GM23338 (cell line): ENCODE results near the gene MT2A. TPM values are rescaled to one million over a fixed set of nuclear protein-coding genes. Genes with fewer than 3 reads are reported as not detected.

Source experiments
- ATAC-seq: fragments of 200-7000 bp; cut with Tn5 transposase; 3 replicates; pipeline ENCODE4 v1.9.1; 2020
- DNase-seq: peaks from one replicate; pipeline ENCODE4 v3.0.0-alpha.2; 2015; ENCODE audit warnings: low spot score
- H2AFZ ChIP-seq: fragments of 200-600 bp; sonication (generic); 2 replicates; pipeline ENCODE4 v1.8.0; 2016; ENCODE audit warnings: antibody characterized with exemption, mild to moderate bottlenecking, moderate library complexity
- H3F3A ChIP-seq: fragments of 200-600 bp; sonication (generic); replicated peaks from 2 replicates; pipeline ENCODE4 v1.8.0; 2017; ENCODE audit warnings: antibody characterized with exemption, mixed run types, low read depth
- H3K27ac ChIP-seq: fragments of 200-600 bp; sonication (generic); 2 replicates; pipeline ENCODE4 v1.6.1; 2016; ENCODE audit warnings: low read depth
- H3K27me3 ChIP-seq: fragments of 200-600 bp; sonication (generic); 2 replicates; pipeline ENCODE4 v1.8.0; 2016; ENCODE audit warnings: mild to moderate bottlenecking, mixed run types, moderate library complexity; ENCODE audit not compliant: insufficient read depth
- H3K36me3 ChIP-seq: fragments of 200-600 bp; sonication (generic); 2 replicates; pipeline ENCODE4 v1.8.0; 2016; ENCODE audit warnings: mild to moderate bottlenecking; ENCODE audit not compliant: insufficient read depth
- H3K4me1 ChIP-seq: fragments of 200-600 bp; sonication (generic); 2 replicates; pipeline ENCODE4 v1.8.0; 2016; ENCODE audit warnings: mild to moderate bottlenecking, moderate library complexity; ENCODE audit not compliant: insufficient read depth
- H3K4me2 ChIP-seq: fragments of 200-600 bp; sonication (generic); 2 replicates; pipeline ENCODE4 v1.7.1; 2017; ENCODE audit warnings: mixed run types
- H3K4me3 ChIP-seq: fragments of 200-600 bp; sonication (generic); 2 replicates; pipeline ENCODE4 v1.6.1; 2016; ENCODE audit warnings: mixed run types
- H3K79me2 ChIP-seq: fragments of 200-600 bp; sonication (generic); replicated peaks from 2 replicates; pipeline ENCODE4 v1.8.0; 2017; ENCODE audit warnings: mild to moderate bottlenecking; ENCODE audit not compliant: insufficient read depth
- H3K9me2 ChIP-seq: fragments of 200-600 bp; sonication (generic); 2 replicates; pipeline ENCODE4 v1.8.0; 2017; ENCODE audit not compliant: insufficient read depth
- H4K20me1 ChIP-seq: fragments of 200-600 bp; sonication (generic); replicated peaks from 2 replicates; pipeline ENCODE4 v1.8.0; 2017; ENCODE audit warnings: mild to moderate bottlenecking; ENCODE audit not compliant: insufficient read depth
- H3K27ac Mint-ChIP-seq: 2 replicates; pipeline ENCODE4 v1.8.0; 2020; ENCODE audit warnings: inconsistent platforms, mild to moderate bottlenecking, moderate library complexity, mixed read lengths
- H3K27me3 Mint-ChIP-seq: 3 replicates; pipeline ENCODE4 v1.8.0; 2022; ENCODE audit warnings: low read depth, mild to moderate bottlenecking, moderate library complexity, mixed read lengths, inconsistent platforms; ENCODE audit not compliant: insufficient read depth, poor library complexity
- H3K36me3 Mint-ChIP-seq: 3 replicates; pipeline ENCODE4 v1.8.0; 2021; ENCODE audit warnings: low read depth, mild to moderate bottlenecking, inconsistent platforms, moderate library complexity, mixed read lengths
- H3K4me1 Mint-ChIP-seq: 3 replicates; pipeline ENCODE4 v1.8.0; 2020; ENCODE audit warnings: mild to moderate bottlenecking, inconsistent platforms, mixed read lengths
- H3K4me3 Mint-ChIP-seq: 3 replicates; pipeline ENCODE4 v1.8.0; 2021; ENCODE audit warnings: moderate library complexity, mild to moderate bottlenecking, inconsistent platforms, mixed read lengths
- H3K9me3 Mint-ChIP-seq: 3 replicates; pipeline ENCODE4 v1.8.0; 2020; ENCODE audit warnings: moderate library complexity, mild to moderate bottlenecking, inconsistent platforms, mixed read lengths
- CREB1 ChIP-seq: fragments of 250-450 bp; sonication (Bioruptor Pico); IDR thresholded peaks from 2 replicates; pipeline ENCODE4 v1.5.0; 2020; ENCODE audit warnings: low read depth, mild to moderate bottlenecking, moderate library complexity
- CTCF ChIP-seq, 2 experiments: fragments of 200-600 bp in 1 of 2; sonication (generic) in 1 of 2; conservative IDR thresholded peaks; 2 replicates each; pipeline versions ENCODE4 v1.5.1 to v1.6.1; 2016 to 2017; ENCODE audit warnings: antibody characterized with exemption in 2 of 2, low read depth in 2 of 2, mild to moderate bottlenecking in 2 of 2, moderate library complexity in 1 of 2
- ETS1 ChIP-seq: IDR thresholded peaks from 2 replicates; pipeline ENCODE4 v1.6.1; 2016; ENCODE audit warnings: antibody characterized with exemption
- EZH2 ChIP-seq: fragments of 200-600 bp; sonication (generic); IDR thresholded peaks from one replicate; pipeline ENCODE4 v1.8.0; 2017; ENCODE audit warnings: antibody characterized with exemption, mild to moderate bottlenecking, low read depth; ENCODE audit not compliant: unreplicated experiment
- EZH2phosphoT487 ChIP-seq: fragments of 200-600 bp; sonication (generic); IDR thresholded peaks from one replicate; pipeline ENCODE4 v1.8.1; 2018; ENCODE audit warnings: antibody characterized with exemption; ENCODE audit not compliant: unreplicated experiment
- JUNB ChIP-seq: IDR thresholded peaks from one replicate; pipeline ENCODE4 v1.6.1; 2016; ENCODE audit warnings: antibody characterized with exemption; ENCODE audit not compliant: unreplicated experiment
- NANOG ChIP-seq: IDR thresholded peaks from 2 replicates; pipeline ENCODE4 v1.6.1; 2016; ENCODE audit warnings: antibody characterized with exemption, borderline replicate concordance
- REST ChIP-seq: IDR thresholded peaks from one replicate; pipeline ENCODE4 v1.6.1; 2018; ENCODE audit warnings: antibody characterized with exemption; ENCODE audit not compliant: unreplicated experiment
- STAT1 ChIP-seq: IDR thresholded peaks from one replicate; pipeline ENCODE4 v1.6.1; 2016; ENCODE audit warnings: antibody characterized with exemption; ENCODE audit not compliant: unreplicated experiment
- ZNF114 ChIP-seq: fragments of 250-450 bp; sonication (Bioruptor Pico); IDR thresholded peaks from 2 replicates; pipeline ENCODE4 v1.5.0; 2020; ENCODE audit warnings: mild to moderate bottlenecking, moderate library complexity
- ZNF331 ChIP-seq: fragments of 250-450 bp; sonication (Bioruptor Pico); IDR thresholded peaks from 2 replicates; pipeline ENCODE4 v1.5.0; 2020; ENCODE audit warnings: low read depth, mild to moderate bottlenecking, moderate library complexity
- ZNF462 ChIP-seq: fragments of 250-450 bp; sonication (Bioruptor Pico); IDR thresholded peaks from 2 replicates; pipeline ENCODE4 v1.5.0; 2020; ENCODE audit warnings: mild to moderate bottlenecking, moderate library complexity
- polyA plus RNA-seq: library from polyadenylated mRNA; unstranded; fragments of >200 nt; fragmentation: Nextera tagmentation; extraction: Ambion mirVana; gene quantifications from 2 replicates; pipeline ENCODE4 v1.2.1, GENCODE V29; 2016
- total RNA-seq: library from RNA; depleted of rRNA; stranded (reverse); fragments of >200 nt; shearing (Covaris generic); gene quantifications from 2 replicates; pipeline ENCODE4 v1.2.3, GENCODE V29; 2014

The MT2A gene
- total and polyA plus RNA-seq, 2 experiments from 2014 or later: 13.9 to 243 TPM

GRCh38 chr16:56611281-56611833 lies 3.0 kb downstream of the MT2A start (continued):
- no peak for TF ChIP-seq STAT1
- TF ChIP-seq JUNB: no peak

GRCh38 chr16:56613706-56614105 lies 5.3 kb downstream of the MT2A start:
- no peak overlapping the region for H3K27ac ChIP-seq
- no peaks in the 10 kb centered on the region for H3K79me2 ChIP-seq
- no peak overlapping the region for H3K4me2 ChIP-seq
- no peak for DNase-seq
- H3K36me3 Mint-ChIP-seq: peaks cover 9% of the 10 kb centered on the region; the same call in 2 of the 3 replicates
- peaks cover 72% of the 10 kb centered on the region for H3K27me3 Mint-ChIP-seq
- H2AFZ ChIP-seq: no peak overlapping the region
- no peak overlapping the region for H3K27ac Mint-ChIP-seq
- no peak overlapping the region for H3K4me3 Mint-ChIP-seq
- H3K9me3 Mint-ChIP-seq: no peaks in the 10 kb centered on the region
- TF ChIP-seq ZNF331 (CRISPR knock-in tag) (no peak), EZH2 (no peak), NANOG (no peak), JUNB (no peak), CREB1 (CRISPR knock-in tag) (no peak), REST (no peak), EZH2phosphoT487 (no peak), ZNF462 (CRISPR knock-in tag) (no peak), CTCF (conservative IDR thresholded peaks at IDR 0.05; ENCODE audit: low read depth in 2 of 2) (no peak), STAT1 (no peak), ZNF114 (no peak), ETS1 (no peak)
- peaks cover 44% of the 10 kb centered on the region for H3K4me1 ChIP-seq
- peaks cover 99% of the 10 kb centered on the region for H3K27me3 ChIP-seq
- ATAC-seq: no peak
- no peaks in the 10 kb centered on the region for H3K9me2 ChIP-seq
- no peak overlapping the region for H3K4me3 ChIP-seq
- peaks cover 11% of the 10 kb centered on the region; the same call in 1 of the 2 replicates for H3F3A ChIP-seq
- peaks cover 31% of the 10 kb centered on the region for H3K4me1 Mint-ChIP-seq
- H3K36me3 ChIP-seq: no peaks in the 10 kb centered on the region
- 0 out of 2 replicates have a peak, but pooled peaks cover 4% of the 10 kb centered on the region for H4K20me1 ChIP-seq
